Tibial artery (tissue), 4 donors: ENCODE data around the gene CROCC2.

Source experiments
- DNase-seq, 2 donors: peaks; one replicate each; pipeline ENCODE4 v3.0.0-alpha.2; 2019
- H3K27ac ChIP-seq, 2 donors: fragments of 200-600 bp; sonication (generic) in 1 of 2; 1 replicate in 1 of 2; 2 replicates in 1 of 2; pipeline ENCODE4 v1.5.1; 2018 to 2019; ENCODE audit warnings: mild to moderate bottlenecking in 1 of 2
- H3K27me3 ChIP-seq, 2 donors: fragments of 200-600 bp; sonication (generic) in 1 of 2; one replicate each; pipeline versions ENCODE4 v1.5.1 to v1.6.0; 2016 to 2019
- H3K36me3 ChIP-seq, 3 donors: fragments of 200-600 bp; sonication (generic) in 2 of 3; one replicate each; pipeline ENCODE4 v1.5.1; 2016 to 2019; ENCODE audit warnings: mild to moderate bottlenecking in 2 of 3
- H3K4me1 ChIP-seq, 4 donors: fragments of 200-600 bp; sonication (generic) in 2 of 4; 1 replicate in 3 of 4; 2 replicates in 1 of 4; pipeline ENCODE4 v1.5.1; 2016 to 2019
- H3K4me3 ChIP-seq, 2 donors: fragments of 200-600 bp; sonication (generic) in 1 of 2; 1 replicate in 1 of 2; 2 replicates in 1 of 2; pipeline ENCODE4 v1.5.1; 2018 to 2019; ENCODE audit warnings: mild to moderate bottlenecking in 2 of 2
- H3K9me3 ChIP-seq, 3 donors: fragments of 200-600 bp; sonication (generic) in 1 of 3; one replicate each; pipeline ENCODE4 v1.5.1; 2016 to 2019
- intact Hi-C: fragments of 100-400 bp; cut with DNase I; formaldehyde crosslinking; loops from one replicate; pipeline ENCODE4 v1.15.0; 2023; ENCODE audit warnings: low total_unique reads
- TF ChIP-seq, protein P1 (sequence below), 2 experiments: fragments of 200-600 bp in 1 of 2; fragments of 450-650 bp in 1 of 2; IDR thresholded peaks; one replicate each; pipeline ENCODE4 v1.5.1; 2017 to 2019; ENCODE audit warnings: antibody characterized with exemption in 2 of 2, mild to moderate bottlenecking in 1 of 2, moderate library complexity in 1 of 2

Gene CROCC2

DNA sequence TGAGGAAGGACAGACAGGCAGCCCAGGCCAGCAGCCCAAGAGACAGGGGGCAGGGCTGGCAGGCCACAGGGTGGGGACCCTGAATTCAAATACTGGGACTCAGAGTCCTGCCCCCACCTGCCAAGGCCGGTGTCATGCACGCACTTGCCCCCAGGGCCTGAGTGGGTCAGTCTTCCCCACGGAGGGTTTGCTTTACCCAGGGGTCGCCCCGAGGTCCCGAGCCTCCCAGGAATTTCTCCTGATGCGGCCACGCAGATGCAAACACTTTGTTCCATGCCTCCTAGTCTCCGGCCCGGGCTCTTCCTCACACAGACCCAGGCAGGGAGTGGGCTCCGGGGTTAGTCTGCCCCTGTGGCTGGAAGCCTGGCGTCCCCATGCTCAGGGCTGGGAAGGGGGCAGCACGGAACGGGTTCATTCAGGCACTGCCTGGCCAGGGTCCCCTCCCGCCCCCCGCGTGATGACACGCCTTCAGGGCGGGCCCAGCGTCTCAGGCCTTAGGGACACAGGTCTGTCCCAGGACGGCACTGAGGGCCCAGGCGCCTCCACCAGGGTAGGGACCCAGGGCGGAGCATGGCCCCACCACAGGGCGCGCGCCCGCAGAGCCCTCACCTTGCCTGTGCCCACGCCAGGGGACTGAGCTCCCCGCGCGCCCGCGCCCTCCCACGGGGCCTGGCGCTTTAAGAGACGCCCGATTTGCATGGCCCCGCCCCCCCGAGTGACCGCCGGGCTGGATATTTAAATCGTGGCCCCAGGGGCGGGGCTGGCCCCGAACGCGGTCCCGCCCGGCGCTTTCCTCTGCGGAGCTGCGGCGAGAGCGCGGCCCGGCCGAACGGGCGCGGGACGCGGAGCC, 91.9 kb downstream of the CROCC2 start, which contains the start of gene SNED1:
SNED1 (plus strand) TSS at position 763 of the 850 bp plus-strand sequence. CDS start 220 bp downstream, outside the sequence.
- TF ChIP-seq, protein P1, sequence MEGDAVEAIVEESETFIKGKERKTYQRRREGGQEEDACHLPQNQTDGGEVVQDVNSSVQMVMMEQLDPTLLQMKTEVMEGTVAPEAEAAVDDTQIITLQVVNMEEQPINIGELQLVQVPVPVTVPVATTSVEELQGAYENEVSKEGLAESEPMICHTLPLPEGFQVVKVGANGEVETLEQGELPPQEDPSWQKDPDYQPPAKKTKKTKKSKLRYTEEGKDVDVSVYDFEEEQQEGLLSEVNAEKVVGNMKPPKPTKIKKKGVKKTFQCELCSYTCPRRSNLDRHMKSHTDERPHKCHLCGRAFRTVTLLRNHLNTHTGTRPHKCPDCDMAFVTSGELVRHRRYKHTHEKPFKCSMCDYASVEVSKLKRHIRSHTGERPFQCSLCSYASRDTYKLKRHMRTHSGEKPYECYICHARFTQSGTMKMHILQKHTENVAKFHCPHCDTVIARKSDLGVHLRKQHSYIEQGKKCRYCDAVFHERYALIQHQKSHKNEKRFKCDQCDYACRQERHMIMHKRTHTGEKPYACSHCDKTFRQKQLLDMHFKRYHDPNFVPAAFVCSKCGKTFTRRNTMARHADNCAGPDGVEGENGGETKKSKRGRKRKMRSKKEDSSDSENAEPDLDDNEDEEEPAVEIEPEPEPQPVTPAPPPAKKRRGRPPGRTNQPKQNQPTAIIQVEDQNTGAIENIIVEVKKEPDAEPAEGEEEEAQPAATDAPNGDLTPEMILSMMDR (IDR thresholded peaks at IDR 0.05): no peak
- intact Hi-C loops: no loop called here
- peak within 1 kb of the TSS; percentile 82 to 87 for H3K27ac ChIP-seq
- DNase-seq: peak; percentile 89 to 95
- H3K4me3 ChIP-seq: peak within 1 kb of the TSS; percentile 66 to 87
- H3K4me1 ChIP-seq: peaks cover 0 to 64% (median 39%) of the 10 kb centered on the region in 4 donors
- H3K27me3 ChIP-seq: peaks cover 0 to 4% of the 10 kb centered on the region in 2 donors
- H3K36me3 ChIP-seq: peaks cover under 1 to 29% (median 7%) of the 10 kb centered on the region in 3 donors
- peaks cover 0 to 3% (median 0%) of the 10 kb centered on the region in 3 donors for H3K9me3 ChIP-seq

DNA sequence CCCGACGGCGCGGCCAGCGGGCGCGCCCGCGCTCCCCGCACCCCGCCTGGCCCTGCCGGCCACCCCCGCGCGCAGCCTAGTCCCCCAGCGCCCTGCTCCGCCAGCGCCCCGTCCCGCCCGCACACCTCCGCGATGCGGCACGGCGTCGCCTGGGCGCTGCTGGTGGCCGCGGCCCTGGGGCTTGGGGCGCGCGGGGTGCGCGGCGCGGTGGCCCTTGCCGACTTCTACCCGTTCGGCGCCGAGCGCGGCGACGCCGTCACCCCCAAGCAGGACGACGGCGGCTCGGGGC, 92.5 kb downstream of the CROCC2 start:
- H3K4me3 ChIP-seq: peak overlapping the region; percentile 66 to 87
- no peak for DNase-seq
- peaks cover 6 to 35% (median 12%) of the 10 kb centered on the region in 3 donors for H3K36me3 ChIP-seq
- H3K27ac ChIP-seq: peak overlapping the region; percentile 54 to 87
- peaks cover 0 to 3% of the 10 kb centered on the region in 2 donors for H3K27me3 ChIP-seq
- intact Hi-C loops: no loop called here
- H3K4me1 ChIP-seq: peaks cover 0 to 64% (median 39%) of the 10 kb centered on the region in 4 donors
- TF ChIP-seq, protein P1 (IDR thresholded peaks at IDR 0.05): no peak
- peaks cover 0 to 9% (median 6%) of the 10 kb centered on the region in 3 donors for H3K9me3 ChIP-seq

DNA sequence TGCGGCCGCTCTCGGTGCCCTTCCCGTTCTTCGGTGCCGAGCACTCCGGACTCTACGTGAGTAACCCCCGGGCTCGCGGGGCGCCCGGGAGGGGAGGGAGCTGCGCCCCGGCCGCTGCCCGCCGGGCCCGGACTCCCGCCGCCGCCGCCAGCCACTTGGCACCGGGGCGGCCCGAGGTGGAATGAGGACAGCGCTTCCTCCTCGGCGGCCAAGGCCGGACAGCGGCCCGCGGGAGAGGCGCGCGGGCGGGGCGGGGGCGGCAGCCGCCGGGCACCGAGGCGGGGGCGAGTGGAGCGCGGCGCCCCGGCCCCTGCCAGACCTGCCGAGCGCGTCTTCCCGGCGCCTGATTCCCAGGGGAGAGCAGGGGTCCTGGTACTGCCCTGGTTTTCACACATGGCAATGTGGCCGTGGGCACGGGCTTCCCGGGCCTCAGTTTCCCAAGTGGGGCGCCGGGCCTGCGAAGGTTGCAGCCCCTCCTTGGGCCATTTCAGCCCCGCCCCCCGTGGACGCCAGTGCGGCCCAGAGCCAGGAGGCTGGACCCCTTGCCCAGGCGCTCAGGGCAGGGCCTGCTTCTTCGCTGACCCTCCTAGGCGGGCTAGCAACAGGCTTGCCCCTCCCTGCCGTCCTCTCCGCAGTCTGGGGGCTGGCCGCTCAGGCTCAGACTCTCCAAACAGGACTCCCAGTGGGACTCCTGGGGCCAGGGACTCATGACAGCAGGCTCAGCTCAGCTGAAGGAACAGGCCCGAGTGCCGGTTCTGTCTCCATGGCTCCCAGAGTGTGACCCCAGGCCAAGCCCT, 93.1 kb downstream of the CROCC2 start:
- H3K9me3 ChIP-seq: peaks cover 0 to 14% (median 11%) of the 10 kb centered on the region in 3 donors
- H3K27me3 ChIP-seq: no peaks in the 10 kb centered on the region
- intact Hi-C loops: no loop called here
- H3K4me1 ChIP-seq: peaks cover 0 to 63% (median 37%) of the 10 kb centered on the region in 4 donors
- peaks cover 12 to 40% (median 17%) of the 10 kb centered on the region in 3 donors for H3K36me3 ChIP-seq
- peak overlapping the region; percentile 66 to 87 for H3K4me3 ChIP-seq
- peak; percentile 30 to 76 for DNase-seq
- H3K27ac ChIP-seq: peak overlapping the region; percentile 54 to 87
- TF ChIP-seq, protein P1 (IDR thresholded peaks at IDR 0.05): no peak

DNA sequence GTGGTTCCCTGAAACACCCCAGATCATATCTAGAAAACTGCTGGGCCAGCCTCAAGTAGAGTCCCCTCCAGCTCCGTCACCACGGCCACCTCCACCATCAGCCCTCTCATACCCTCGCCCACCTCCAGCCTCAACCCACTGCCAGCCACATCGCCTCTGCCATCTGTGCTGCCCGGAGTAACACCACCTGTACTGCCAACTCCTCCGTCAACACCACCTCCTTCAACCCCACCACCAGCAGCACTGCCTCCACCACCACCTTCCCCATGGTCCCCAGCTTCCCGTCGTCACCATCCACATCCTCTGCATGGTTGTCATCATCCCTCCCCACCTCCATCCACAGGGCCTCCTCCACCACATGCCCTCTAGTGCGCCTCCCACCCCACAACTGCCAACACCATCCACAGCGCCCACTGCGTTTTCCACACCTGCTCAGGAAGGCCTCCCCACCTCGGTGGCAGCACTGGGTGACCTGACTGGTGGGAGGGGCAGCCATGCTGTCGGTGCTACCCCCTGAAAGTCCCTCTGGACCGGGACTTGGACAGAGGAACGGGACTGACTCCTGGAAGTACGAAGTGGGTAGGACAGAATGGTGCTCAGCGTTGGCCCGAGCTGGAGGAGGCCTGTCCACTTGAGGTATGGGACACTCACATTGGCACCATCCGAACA, 93.9 kb downstream of the CROCC2 start:
- TF ChIP-seq, protein P1 (IDR thresholded peaks at IDR 0.05): no peak
- DNase-seq: peak; percentile 26 to 67
- H3K36me3 ChIP-seq: peaks cover 16 to 40% (median 17%) of the 10 kb centered on the region in 3 donors
- peaks cover 0 to 55% (median 33%) of the 10 kb centered on the region in 4 donors for H3K4me1 ChIP-seq
- peak overlapping the region; percentile 66 to 87 for H3K4me3 ChIP-seq
- H3K27me3 ChIP-seq: no peaks in the 10 kb centered on the region
- intact Hi-C loops: no loop called here
- H3K9me3 ChIP-seq: peaks cover 0 to 18% (median 17%) of the 10 kb centered on the region in 3 donors
- H3K27ac ChIP-seq: peak overlapping the region in 1 of 2 donors; percentile 54

DNA sequence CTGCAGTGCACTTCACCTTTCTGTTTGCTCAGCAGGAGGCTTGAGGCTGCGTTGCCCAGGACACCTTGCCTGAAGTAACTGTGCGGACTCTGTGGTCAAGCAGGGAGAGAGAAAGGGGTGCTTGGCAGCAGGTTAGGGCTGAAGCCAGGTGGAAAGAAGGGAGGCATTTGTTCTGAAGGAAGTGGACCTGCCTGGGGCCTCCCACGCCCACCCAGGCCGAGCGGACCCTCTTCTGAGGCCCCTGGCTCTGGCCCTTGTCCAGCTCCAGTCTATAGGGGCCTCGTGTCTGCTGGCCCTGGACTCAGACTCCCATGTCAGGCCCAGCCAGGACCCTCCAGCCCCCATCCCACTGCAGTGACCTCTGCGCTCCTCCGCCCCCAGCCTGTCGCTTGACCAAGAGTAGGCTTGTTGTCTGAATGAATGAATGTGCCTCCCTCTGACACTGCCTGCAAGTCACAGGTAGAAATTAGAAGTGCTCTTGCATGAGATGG, 94.7 kb downstream of the CROCC2 start:
- no peak overlapping the region for H3K27ac ChIP-seq
- no peaks in the 10 kb centered on the region for H3K27me3 ChIP-seq
- intact Hi-C loops: no loop called here
- peaks cover 0 to 24% (median 17%) of the 10 kb centered on the region in 3 donors for H3K9me3 ChIP-seq
- DNase-seq: peak in 1 of 2 donors; percentile 64
- peaks cover 0 to 48% (median 29%) of the 10 kb centered on the region in 4 donors for H3K4me1 ChIP-seq
- H3K36me3 ChIP-seq: peaks cover 16 to 40% (median 17%) of the 10 kb centered on the region in 3 donors
- TF ChIP-seq, protein P1 (IDR thresholded peaks at IDR 0.05): no peak
- no peak overlapping the region for H3K4me3 ChIP-seq
